Activated naive CD8-positive, alpha-beta T cell treated with anti-CD3 and anti-CD28 coated beads for 36 hours (primary cell): ENCODE results near the gene KCNJ14. TPM values are rescaled to one million over a fixed set of nuclear protein-coding genes. Genes with fewer than 3 reads are reported as not detected.
A peak's percentile ranks its signal among the peaks of the same experiment; 100 is the strongest.

Source experiments
- DNase-seq: peaks from one replicate; pipeline ENCODE4 v3.0.0; 2021
- H3K27ac Mint-ChIP-seq: one replicate; pipeline ENCODE4 v1.8.0; 2022; ENCODE audit warnings: mild to moderate bottlenecking, moderate library complexity, mixed read lengths
- H3K27me3 Mint-ChIP-seq: one replicate; pipeline ENCODE4 v1.8.0; 2022; ENCODE audit warnings: mild to moderate bottlenecking, mixed read lengths
- H3K36me3 Mint-ChIP-seq: one replicate; pipeline ENCODE4 v1.8.0; 2021; ENCODE audit warnings: mild to moderate bottlenecking, mixed read lengths
- H3K4me1 Mint-ChIP-seq: one replicate; pipeline ENCODE4 v1.8.0; 2021; ENCODE audit warnings: mixed read lengths
- H3K4me3 Mint-ChIP-seq: one replicate; pipeline ENCODE4 v1.8.0; 2022; ENCODE audit warnings: mild to moderate bottlenecking, moderate library complexity, mixed read lengths
- H3K9me3 Mint-ChIP-seq: one replicate; pipeline ENCODE4 v1.8.0; 2022; ENCODE audit warnings: mixed read lengths
- total RNA-seq, 2 experiments: library from RNA; stranded (reverse); gene quantifications; one replicate each; pipeline ENCODE4 v1.2.3, GENCODE V29; 2021

KCNJ14 gene
- total RNA-seq, 2 experiments from 2014 or later: 1.4 to 1.5 TPM

DNA sequence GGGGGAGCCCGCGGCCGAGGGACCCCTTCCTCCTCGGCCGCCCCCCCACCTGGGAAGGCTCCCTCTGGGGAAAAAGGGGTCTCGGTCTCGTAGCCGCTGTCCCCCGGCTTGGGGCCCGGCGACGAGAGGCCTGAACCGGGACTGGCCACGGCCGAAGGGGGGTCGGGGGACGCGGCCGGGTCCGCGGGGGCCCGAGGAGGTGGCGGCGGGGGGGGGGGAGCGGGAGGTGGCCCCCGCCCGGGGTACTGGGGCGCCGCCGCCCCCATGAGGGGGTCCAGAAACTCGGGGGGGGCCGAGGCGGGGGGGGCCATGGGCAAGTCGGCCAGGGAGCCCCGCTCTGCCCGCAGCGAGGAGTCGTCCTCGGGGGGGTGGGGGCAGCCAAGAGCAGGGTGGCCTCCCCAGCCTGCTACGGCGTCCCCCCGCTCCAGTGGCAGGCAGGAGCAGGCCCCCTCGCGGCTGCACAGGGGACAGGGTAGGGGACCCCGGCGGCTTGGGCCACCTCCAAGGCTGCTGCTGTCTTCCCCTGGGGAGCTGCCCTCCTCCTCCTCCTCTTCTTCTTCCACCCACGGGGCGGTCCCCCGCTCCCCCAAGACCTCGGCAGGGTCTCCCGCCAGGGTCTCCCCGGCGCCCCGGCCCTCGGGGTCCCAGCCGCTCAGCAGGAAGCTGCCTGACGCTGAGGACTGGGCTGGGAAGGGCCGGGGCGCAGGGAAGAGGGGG lies 43.4 kb downstream of the KCNJ14 start:
- Mint-ChIP-seq H3K27ac (no peak overlapping the region), H3K4me3 (no peak overlapping the region), H3K9me3 (no peaks in the 10 kb centered on the region), H3K36me3 (no peaks in the 10 kb centered on the region), H3K27me3 (peaks cover 25% of the 10 kb centered on the region), H3K4me1 (peaks cover 12% of the 10 kb centered on the region)
- DNase-seq: no peak

DNA sequence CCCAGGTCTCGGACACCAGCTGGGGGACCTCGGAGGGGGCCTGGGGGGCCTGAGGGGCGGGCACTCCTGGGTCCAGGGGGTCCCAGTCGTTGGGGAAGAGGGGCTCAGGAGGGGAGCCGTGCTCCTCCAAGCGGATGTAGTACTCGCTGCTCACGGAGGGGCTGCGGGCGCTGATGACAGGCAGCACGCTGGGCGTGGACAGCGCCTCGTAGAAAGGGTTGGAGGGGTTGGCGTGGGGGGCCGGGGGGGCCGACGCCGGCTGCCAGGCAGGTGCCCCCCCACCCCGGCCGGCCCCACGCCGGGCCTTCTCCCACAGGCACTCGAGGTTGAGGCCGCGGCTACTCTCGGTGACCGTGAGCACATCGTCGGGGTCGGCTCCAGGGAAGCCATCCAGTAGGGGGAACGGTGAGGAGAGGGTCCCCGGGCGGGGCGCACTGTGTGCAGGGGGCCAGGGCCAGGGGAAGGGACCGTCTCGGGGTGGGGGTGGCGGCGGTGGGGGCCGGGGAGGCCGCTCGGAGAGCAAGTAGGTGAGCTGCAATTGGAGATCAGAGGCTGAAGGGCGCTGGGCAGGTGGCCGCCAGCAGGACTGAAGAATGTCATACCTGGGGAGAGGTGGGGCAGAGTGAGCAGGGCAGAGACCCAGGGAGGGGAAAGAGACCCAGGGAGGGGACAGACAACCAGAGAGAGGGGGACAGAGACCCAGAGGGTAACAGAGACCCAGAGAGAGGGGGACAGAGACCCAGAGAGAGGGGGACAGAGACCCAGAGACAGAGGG lies 44.1 kb downstream of the KCNJ14 start:
- Mint-ChIP-seq H3K9me3 (no peaks in the 10 kb centered on the region), H3K4me3 (no peak overlapping the region), H3K27ac (no peak overlapping the region), H3K27me3 (peaks cover 20% of the 10 kb centered on the region), H3K4me1 (peaks cover 12% of the 10 kb centered on the region), H3K36me3 (no peaks in the 10 kb centered on the region)
- DNase-seq: no peak

DNA sequence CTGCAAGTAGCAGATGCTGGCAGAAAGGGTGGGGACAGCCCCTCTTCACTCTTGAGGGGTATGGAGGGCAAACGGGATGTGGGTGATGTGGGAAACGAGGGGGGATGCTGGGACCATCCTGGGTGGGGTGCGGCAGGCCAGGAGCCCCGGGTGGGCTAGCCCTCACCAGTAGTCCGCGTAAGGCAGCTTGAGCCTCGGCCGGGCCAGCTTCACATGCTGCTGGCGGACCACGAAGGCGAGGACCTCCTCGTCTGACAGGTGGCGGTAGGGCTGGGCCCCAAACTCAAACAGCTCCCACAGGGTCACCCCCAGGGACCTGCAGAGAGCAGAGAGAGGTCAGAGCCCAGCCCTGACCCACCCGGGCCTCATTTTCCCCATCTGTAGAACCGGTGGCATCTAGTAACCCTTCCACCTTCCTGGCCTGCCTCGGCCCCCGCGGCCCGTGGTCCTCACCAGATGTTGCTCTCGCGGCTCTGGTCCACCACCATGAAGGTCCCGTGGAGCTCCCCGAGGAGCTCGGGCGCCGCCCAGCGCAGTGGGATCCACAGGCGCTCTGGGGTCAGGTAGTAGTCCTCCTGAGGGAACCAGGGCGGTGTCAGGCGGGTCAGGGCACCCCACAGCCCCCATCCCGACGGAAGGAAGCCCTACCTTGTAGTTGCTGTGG lies 45.6 kb downstream of the KCNJ14 start:
- Mint-ChIP-seq H3K36me3 (no peaks in the 10 kb centered on the region), H3K4me1 (peaks cover 11% of the 10 kb centered on the region), H3K27ac (no peak overlapping the region), H3K9me3 (no peaks in the 10 kb centered on the region), H3K4me3 (peak overlapping the region; percentile 57), H3K27me3 (peaks cover 8% of the 10 kb centered on the region)
- DNase-seq: no peak

DNA sequence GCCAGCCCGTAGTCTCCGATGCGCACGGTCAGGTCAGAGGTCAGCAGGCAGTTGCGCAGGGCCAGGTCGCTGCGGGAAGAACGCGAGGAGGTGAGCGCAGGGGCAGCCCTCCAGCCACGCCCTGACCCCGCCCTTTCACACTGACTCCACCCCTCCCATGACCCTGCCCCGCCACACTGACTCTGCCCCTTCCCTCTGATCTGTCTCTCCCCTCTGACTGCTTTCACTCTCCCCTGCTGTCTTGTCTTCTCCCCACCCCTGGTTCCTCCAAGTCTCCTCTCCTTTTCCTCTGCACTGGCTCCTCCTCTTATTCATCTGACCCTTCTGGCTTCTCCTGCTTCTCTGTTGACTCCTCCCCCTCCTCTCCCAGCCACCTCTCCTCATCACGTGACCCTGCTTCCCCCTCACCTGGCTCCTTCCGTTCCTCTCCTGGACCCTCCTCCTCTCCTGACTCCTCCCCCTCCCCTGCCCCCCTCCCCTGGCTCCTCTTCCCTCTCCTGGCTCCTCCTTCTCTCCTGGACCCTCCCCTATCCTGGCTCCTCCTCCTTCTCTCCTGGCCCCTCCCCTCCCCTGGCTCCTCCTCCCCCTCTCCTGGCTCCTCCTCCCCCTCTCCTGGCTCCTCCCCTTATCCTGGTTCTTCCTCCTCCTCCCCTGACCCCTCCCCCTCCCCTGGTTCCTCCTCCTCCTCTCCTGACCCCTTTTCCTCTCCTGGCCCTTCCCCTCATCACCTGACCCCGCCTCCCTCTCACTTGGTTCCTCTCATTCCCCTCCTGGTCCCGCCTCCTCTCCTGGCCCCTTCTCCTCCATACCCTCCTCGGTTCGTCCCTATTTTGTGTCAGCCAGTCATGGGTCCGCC lies 46.3 kb downstream of the KCNJ14 start:
- peak overlapping the region; percentile 57 for H3K4me3 Mint-ChIP-seq
- peaks cover 8% of the 10 kb centered on the region for H3K27me3 Mint-ChIP-seq
- H3K27ac Mint-ChIP-seq: peak overlapping the region; percentile 51
- H3K9me3 Mint-ChIP-seq: no peaks in the 10 kb centered on the region
- peaks cover 11% of the 10 kb centered on the region for H3K4me1 Mint-ChIP-seq
- DNase-seq: peak; percentile 74
- no peaks in the 10 kb centered on the region for H3K36me3 Mint-ChIP-seq

DNA sequence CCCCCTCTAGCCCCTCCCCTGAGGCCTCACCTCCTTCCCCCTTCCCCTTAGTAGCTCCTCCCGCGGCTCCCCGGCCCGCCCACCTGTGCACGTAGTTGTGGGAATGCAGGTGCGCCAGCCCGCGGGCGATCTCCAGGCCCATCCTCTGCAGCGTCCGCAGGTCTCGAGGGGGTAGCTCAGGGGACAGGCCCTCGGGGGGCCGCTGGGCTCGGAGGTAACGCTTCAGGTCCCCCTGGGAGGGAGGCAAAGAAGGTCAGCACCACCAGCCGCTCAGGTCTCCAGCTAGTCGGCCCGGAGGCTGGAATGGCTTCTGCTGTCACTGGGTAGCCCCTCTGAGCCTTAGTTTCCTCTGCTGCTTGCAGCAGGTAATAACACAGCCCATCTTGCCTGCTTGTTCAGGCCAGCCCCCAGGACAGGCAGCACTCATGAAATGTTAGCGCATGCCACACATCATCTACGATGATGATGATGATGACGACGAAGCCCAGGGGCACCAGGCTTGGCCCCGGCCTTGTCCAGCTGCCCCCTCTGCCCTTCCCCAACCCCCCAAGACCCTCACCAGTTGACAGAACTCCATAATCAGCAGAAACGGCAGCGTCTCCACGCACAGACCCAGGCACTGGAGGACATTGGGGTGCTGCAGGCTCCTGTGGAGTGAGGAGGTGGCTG lies 47.1 kb downstream of the KCNJ14 start:
- Mint-ChIP-seq H3K27me3 (peaks cover 4% of the 10 kb centered on the region), H3K4me3 (no peak overlapping the region), H3K9me3 (no peaks in the 10 kb centered on the region), H3K36me3 (no peaks in the 10 kb centered on the region), H3K27ac (no peak overlapping the region), H3K4me1 (peaks cover 11% of the 10 kb centered on the region)
- no peak for DNase-seq

DNA sequence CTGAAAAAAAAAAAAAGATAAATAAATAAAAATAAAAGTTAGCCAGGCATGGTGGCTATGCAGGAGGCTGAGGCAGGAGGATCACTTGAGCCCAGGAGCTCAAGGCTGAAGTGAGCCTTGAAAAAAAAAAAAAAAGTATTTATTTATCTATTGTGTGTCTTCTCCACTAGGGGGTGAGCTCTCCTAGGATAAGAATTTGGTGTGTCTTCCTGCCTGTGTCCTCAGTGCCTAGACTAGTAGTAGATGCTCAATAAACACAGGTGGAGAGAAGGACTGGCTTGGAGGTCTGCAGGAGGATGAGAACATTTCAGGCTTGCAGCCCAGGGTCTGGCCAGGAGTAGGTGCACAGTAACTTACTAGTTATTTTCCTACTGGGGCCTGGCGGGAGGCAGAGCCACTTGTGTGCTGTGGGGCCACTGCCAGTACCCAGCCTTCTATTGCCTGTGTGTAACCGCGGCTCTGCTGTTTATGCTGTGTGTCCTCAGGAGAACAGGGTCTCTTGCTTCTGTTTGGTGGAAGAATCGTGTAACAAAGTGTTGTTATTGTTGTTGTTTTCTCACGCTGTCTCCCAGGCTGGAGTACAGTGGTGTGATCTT lies 50.9 kb downstream of the KCNJ14 start:
- no peaks in the 10 kb centered on the region for H3K27me3 Mint-ChIP-seq
- H3K4me3 Mint-ChIP-seq: no peak overlapping the region
- H3K4me1 Mint-ChIP-seq: peaks cover 15% of the 10 kb centered on the region
- H3K9me3 Mint-ChIP-seq: no peaks in the 10 kb centered on the region
- H3K36me3 Mint-ChIP-seq: no peaks in the 10 kb centered on the region
- DNase-seq: no peak
- no peak overlapping the region for H3K27ac Mint-ChIP-seq

DNA sequence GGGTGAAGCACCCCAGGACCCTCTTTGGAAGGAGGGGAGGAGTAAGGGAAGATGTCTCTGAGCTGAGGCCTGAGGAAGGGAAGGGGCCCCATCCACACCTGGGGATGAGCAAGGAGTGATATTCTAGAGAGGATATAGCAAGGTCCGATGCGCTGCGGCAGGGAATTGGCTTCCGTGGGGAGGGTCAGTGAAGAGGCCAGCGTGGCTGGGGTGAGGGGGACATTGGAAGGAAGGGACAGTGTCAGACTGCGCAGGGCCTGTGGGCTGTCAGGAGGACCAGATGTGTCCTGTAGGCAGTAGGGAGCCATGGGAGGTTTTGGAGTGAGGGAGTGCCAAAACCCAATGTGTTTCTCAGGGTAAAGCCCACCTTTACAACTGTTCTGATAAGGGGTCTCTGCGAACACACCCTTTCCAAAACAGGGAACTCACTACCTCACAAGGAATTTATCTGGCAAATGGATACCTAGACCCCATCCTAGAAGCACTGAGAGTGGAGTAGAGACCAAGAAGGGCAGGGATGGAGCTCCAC lies 52.6 kb downstream of the KCNJ14 start:
- no peaks in the 10 kb centered on the region for H3K9me3 Mint-ChIP-seq
- no peaks in the 10 kb centered on the region for H3K27me3 Mint-ChIP-seq
- no peak for DNase-seq
- H3K27ac Mint-ChIP-seq: no peak overlapping the region
- no peak overlapping the region for H3K4me3 Mint-ChIP-seq
- peaks cover 7% of the 10 kb centered on the region for H3K4me1 Mint-ChIP-seq
- no peaks in the 10 kb centered on the region for H3K36me3 Mint-ChIP-seq

DNA sequence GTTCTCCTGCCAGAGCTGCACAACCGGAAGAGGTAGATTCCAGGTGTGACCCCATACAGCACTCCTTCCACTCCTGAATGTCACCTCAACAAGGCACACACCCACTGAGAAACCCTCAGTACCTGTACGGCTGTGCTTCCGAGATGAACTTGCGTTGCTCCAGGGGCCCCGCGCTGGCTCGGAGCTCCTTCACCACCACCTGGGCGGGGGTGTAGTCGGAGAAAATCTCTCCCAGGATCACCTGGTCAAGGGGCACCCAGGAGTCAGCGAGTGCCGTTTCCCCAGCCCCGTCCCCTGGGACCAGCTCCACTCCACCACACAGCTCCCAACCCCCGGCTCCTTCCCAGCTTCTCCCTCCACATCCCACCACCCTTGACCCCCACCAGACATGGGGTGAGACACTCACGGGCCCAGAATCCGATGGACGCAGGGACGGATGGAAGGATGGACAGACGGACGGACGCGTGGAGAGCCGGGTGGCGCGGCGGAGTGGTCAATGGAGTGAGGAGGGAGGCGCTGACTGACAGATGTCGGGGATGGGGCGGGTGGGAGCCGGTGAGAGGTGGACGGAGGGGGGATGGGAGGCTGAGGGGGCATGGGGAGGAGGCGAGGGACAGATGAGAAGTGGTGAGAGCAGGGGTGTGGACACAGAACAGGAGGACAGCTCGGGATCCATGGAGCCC lies 53.5 kb downstream of the KCNJ14 start:
- Mint-ChIP-seq H3K9me3 (no peaks in the 10 kb centered on the region), H3K27me3 (no peaks in the 10 kb centered on the region), H3K4me3 (no peak overlapping the region), H3K4me1 (peaks cover 8% of the 10 kb centered on the region), H3K36me3 (no peaks in the 10 kb centered on the region), H3K27ac (no peak overlapping the region)
- no peak for DNase-seq

DNA sequence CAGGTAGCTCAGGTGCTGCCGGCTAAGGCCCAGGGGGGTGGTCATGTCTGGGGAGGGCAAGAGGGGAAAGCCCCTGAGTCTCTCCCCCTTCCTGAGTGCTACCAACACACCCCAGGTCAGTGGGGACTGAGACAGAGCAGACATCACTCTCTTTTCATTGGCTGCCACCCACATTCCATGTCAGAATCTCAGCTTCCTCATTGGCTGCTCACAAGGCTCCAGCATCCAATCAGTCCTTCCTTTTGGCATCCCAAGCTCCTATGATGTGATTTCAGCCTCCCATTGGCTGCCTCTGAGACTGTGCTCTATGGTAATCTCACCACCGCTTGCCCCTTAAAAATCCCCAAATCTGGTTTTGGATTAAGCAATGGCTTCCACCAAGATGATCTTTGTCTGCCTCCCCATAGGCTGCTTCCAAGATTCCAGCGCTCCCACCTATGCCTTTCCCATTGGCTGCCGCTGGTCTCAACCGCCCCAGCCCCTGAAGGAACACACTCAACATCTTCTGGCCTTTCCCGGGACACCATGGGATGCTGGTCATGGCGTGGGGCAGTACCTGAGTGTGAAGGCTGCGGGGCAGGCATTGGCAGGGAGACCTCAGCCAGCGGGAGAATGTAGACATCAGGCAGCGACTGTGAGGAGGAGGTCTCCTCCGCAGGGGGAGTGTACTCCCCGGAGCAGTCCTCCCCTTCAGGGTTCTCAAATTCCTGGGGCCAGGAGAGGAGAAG lies 54.3 kb downstream of the KCNJ14 start:
- Mint-ChIP-seq H3K9me3 (no peaks in the 10 kb centered on the region), H3K36me3 (no peaks in the 10 kb centered on the region), H3K27me3 (no peaks in the 10 kb centered on the region), H3K27ac (no peak overlapping the region), H3K4me1 (peaks cover 11% of the 10 kb centered on the region), H3K4me3 (no peak overlapping the region)
- DNase-seq: no peak

DNA sequence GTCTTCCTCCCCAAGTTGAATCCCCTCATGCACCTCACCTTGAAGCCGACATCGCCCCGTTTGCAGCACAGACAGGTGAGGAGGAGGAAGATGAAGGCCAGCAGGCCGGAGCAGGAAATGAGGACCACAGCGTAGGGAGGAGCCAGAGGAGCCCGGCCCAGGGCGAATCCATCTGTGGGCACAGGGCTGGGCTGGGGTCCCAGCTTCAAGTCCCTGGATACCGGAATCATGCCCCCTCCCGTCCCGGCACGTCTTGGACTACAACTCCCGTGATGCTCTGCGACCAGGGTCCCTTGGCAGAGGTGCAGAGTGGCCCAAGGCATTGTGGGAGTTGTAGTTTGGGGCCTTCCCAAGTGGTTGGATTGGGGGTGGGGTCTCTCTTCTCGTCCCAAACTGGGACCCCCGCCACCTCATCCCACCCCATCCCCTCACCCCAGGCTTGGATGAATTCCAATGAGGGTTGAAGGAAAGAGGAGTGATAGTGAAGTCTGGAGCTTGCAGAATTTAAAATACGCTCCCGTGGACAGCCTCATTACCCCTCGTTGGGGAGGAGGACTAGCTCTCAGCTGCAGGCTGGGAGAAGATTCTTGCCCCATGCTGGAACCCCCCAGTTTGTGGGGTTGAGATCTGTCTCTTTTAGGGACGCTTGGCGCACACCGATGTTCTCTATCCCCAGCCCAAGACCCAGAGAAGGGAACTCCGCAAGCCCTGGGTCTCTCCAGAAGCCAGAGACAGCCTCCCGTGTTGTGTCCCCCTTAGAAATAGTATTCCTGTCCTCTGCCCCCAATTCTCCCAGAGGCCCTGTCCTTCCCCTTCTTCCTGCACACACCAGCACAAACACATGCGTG lies 55.3 kb downstream of the KCNJ14 start:
- peak; percentile 73 for DNase-seq
- Mint-ChIP-seq H3K4me1 (peaks cover 11% of the 10 kb centered on the region), H3K36me3 (no peaks in the 10 kb centered on the region), H3K9me3 (no peaks in the 10 kb centered on the region), H3K27me3 (no peaks in the 10 kb centered on the region), H3K4me3 (peak overlapping the region; percentile 80), H3K27ac (no peak overlapping the region)

DNA sequence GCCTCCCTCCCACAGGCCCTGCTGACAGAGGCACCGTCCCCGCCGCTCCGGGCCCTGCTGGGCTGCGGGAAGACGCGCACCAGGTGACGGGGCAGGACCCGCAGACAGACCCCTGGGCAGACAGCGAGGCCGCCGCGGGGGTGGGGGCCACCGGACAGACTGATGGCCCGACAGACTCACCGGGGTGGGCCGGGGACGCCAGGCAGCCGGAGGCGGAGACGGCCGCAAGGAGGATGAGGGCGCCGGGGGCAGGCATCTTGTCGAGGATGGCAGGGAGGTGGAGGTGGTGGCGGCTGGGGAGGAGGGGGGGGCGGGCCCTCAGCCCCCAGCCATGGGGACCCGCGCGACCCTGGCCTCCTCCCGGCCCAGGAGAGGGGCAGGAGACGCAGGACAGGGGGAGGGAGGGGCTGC lies 56.0 kb downstream of the KCNJ14 start:
- Mint-ChIP-seq H3K36me3 (no peaks in the 10 kb centered on the region), H3K4me1 (peaks cover 11% of the 10 kb centered on the region), H3K27me3 (no peaks in the 10 kb centered on the region), H3K9me3 (no peaks in the 10 kb centered on the region), H3K27ac (no peak overlapping the region), H3K4me3 (peak overlapping the region; percentile 80)
- DNase-seq: peak; percentile 35

DNA sequence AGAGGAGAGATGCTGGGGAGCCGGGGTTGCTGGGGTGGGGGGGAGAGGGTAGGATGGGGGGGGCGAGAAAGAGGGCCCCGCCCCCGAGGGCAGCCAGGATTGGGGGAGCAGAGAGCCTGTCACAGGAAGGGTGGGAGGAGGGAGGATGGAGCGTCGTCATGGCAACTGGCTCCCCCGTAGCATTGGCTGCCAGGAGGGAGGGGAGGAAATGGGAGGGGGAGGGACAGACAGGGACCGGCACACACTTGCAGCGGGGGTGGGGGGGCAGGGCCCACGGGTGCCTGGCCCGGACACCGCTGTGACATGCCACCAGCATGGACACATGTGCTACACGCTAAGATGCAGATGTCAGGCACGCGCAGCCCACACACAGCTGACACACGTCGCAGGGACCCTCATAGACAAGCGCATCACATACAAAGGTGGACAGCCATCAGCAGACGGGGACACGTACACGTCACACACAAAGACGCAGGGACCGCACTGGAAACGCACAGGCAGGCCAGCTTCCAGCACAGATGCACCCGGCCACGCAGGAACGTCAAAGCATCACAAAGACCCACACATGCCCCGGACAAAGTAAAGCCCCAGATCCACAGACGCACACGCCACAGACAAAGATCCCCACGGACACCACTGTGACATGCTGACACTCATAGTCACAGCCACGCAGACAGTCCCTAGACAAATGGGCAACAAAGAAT lies 56.6 kb downstream of the KCNJ14 start, which contains the start of gene LMTK3:
Gene LMTK3, minus strand, starts transcription at position 36 of the 704 bp plus-strand sequence. CDS start 259 bp downstream, outside the sequence.
- no peaks in the 10 kb centered on the region for H3K27me3 Mint-ChIP-seq
- no peaks in the 10 kb centered on the region for H3K36me3 Mint-ChIP-seq
- H3K4me3 Mint-ChIP-seq: peak within 1 kb of the TSS; percentile 80
- peak; percentile 79 for DNase-seq
- H3K27ac Mint-ChIP-seq: no peak within 1 kb of the TSS
- peaks cover 11% of the 10 kb centered on the region for H3K4me1 Mint-ChIP-seq
- H3K9me3 Mint-ChIP-seq: no peaks in the 10 kb centered on the region
